GM12878 (cell line): ENCODE data around the gene IDH3B. TPM values are rescaled to one million over a fixed set of nuclear protein-coding genes. Genes with fewer than 3 reads are reported as not detected.

Experiments
- ATAC-seq: fragments of 200-7000 bp; cut with Tn5 transposase; 3 replicates; pipeline ENCODE4 v1.9.1; 2020; ENCODE audit warnings: mild to moderate bottlenecking, moderate library complexity
- BruUV-seq: library from RNA; stranded (reverse); fragments of 400-500 nt; replicated peaks from 2 replicates; lab custom pipeline; 2021; lab: Mats Ljungman, UMichigan
- CTCF ChIA-PET: fragments of 300-600 bp; sonication (Branson Sonifier 250); formaldehyde crosslinking; extraction: SDS; loops from one replicate; lab custom pipeline; 2021; ENCODE audit warnings: inconsistent platforms; lab: Yijun Ruan, JAX
- POLR2A ChIA-PET: fragments of 350-600 bp; formaldehyde crosslinking; extraction: SDS; loops from one replicate; lab custom pipeline; 2021; ENCODE audit warnings: inconsistent platforms; lab: Charles Lee
- RAD21 ChIA-PET: fragments of 300-600 bp; sonication (Branson Sonifier 250); formaldehyde crosslinking; loops from one replicate; lab custom pipeline; 2023; ENCODE audit warnings: antibody characterized with exemption; ENCODE audit not compliant: unreplicated experiment; lab: Charles Lee
- SMC1A ChIA-PET: fragments of 300-600 bp; sonication (Branson Sonifier 250); formaldehyde crosslinking; loops from one replicate; lab custom pipeline; 2023; ENCODE audit not compliant: unreplicated experiment, uncharacterized antibody; lab: Charles Lee
- DNase-seq: peaks from one replicate; pipeline ENCODE4 v3.0.0-alpha.2; 2011; ENCODE audit warnings: low read depth, low spot score
- FAIRE-seq: peaks from 3 replicates; lab custom pipeline; 2011; peaks lifted over from hg19 to GRCh38; lab: Jason Lieb, UNC
- H2AFZ ChIP-seq: 2 replicates; pipeline ENCODE4 v1.6.0; 2011; ENCODE audit warnings: low read depth, low read length, control low read depth; ENCODE audit not compliant: control insufficient read depth
- H3K27ac ChIP-seq: 2 replicates; pipeline ENCODE4 v1.5.1; 2011; ENCODE audit warnings: control low read depth; ENCODE audit not compliant: control insufficient read depth, insufficient read depth
- H3K27me3 ChIP-seq, 2 experiments: replicated peaks in 1 of 2; 2 replicates each; pipeline versions ENCODE4 v1.6.0 to v1.6.1; 2011; ENCODE audit warnings: low read length in 1 of 2; ENCODE audit not compliant: control insufficient read depth in 2 of 2, insufficient read depth in 2 of 2
- H3K36me3 ChIP-seq, 2 experiments: 2 replicates each; pipeline ENCODE4 v1.5.1; 2011; ENCODE audit warnings: low read length in 1 of 2; ENCODE audit not compliant: control insufficient read depth in 2 of 2, insufficient read depth in 2 of 2
- H3K4me1 ChIP-seq: 2 replicates; pipeline ENCODE4 v1.6.1; 2011; ENCODE audit warnings: mild to moderate bottlenecking, low read length, moderate library complexity, mixed read lengths; ENCODE audit not compliant: control insufficient read depth, insufficient read depth
- H3K4me2 ChIP-seq: 2 replicates; pipeline ENCODE4 v1.6.0; 2011; ENCODE audit warnings: control low read depth; ENCODE audit not compliant: control insufficient read depth, insufficient read depth
- H3K4me3 ChIP-seq: fragments of 200-600 bp; sonication (generic); 2 replicates; pipeline ENCODE4 v1.5.1; 2016
- H3K79me2 ChIP-seq: 2 replicates; pipeline ENCODE4 v1.6.0; 2011; ENCODE audit warnings: low read length; ENCODE audit not compliant: control insufficient read depth, insufficient read depth
- H3K9ac ChIP-seq: 2 replicates; pipeline ENCODE4 v1.8.0; 2011; ENCODE audit warnings: low read length, control low read depth, mixed read lengths; ENCODE audit not compliant: control insufficient read depth, insufficient read depth
- H3K9me3 ChIP-seq: replicated peaks from 3 replicates; pipeline ENCODE4 v1.5.1; 2011; ENCODE audit warnings: mild to moderate bottlenecking, low read length; ENCODE audit not compliant: control insufficient read depth, insufficient read depth
- H4K20me1 ChIP-seq: 2 replicates; pipeline ENCODE4 v1.6.0; 2011; ENCODE audit not compliant: control insufficient read depth, insufficient read depth
- CHD1 ChIP-seq: IDR thresholded peaks from 2 replicates; pipeline ENCODE4 v1.6.1; 2012; ENCODE audit warnings: low read depth, low read length, improper control_type of control experiment
- ETV6 ChIP-seq, 2 experiments: fragments of 450-650 bp in 1 of 2; IDR thresholded peaks in 1 of 2; conservative IDR thresholded peaks in 1 of 2; 2 replicates each; pipeline ENCODE4 v1.6.1; 2014; ENCODE audit warnings: antibody characterized with exemption in 1 of 2, borderline replicate concordance in 1 of 2, low read depth in 1 of 2, mild to moderate bottlenecking in 1 of 2, moderate library complexity in 1 of 2
- IKZF1 ChIP-seq: fragments of 450-650 bp; conservative IDR thresholded peaks from 2 replicates; pipeline ENCODE4 v1.6.1; 2017; ENCODE audit warnings: antibody characterized with exemption, mild to moderate bottlenecking
- IRF4 ChIP-seq: IDR thresholded peaks from 2 replicates; pipeline ENCODE4 v1.6.1; 2011; ENCODE audit warnings: low read depth, low read length
- PML ChIP-seq: IDR thresholded peaks from 2 replicates; pipeline ENCODE4 v1.6.1; 2012; ENCODE audit warnings: low read length, inconsistent platforms
- POLR2A ChIP-seq: IDR thresholded peaks from 2 replicates; pipeline ENCODE4 v1.6.1; 2011; ENCODE audit warnings: low read depth, mild to moderate bottlenecking, low read length
- RUNX3 ChIP-seq: IDR thresholded peaks from 2 replicates; pipeline ENCODE4 v1.6.1; 2012; ENCODE audit warnings: low read length, inconsistent platforms
- SIN3A ChIP-seq: IDR thresholded peaks from 2 replicates; pipeline ENCODE4 v1.6.1; 2012; ENCODE audit warnings: low read depth, low read length, improper control_type of control experiment
- SMC3 ChIP-seq: IDR thresholded peaks from 2 replicates; pipeline ENCODE4 v1.6.1; 2011; ENCODE audit warnings: low read length, improper control_type of control experiment, borderline replicate concordance
- TBL1XR1 ChIP-seq: IDR thresholded peaks from 2 replicates; pipeline ENCODE4 v1.6.1; 2012; ENCODE audit warnings: low read depth, low read length, improper control_type of control experiment
- ZNF217 ChIP-seq: fragments of 450-650 bp; IDR thresholded peaks from 2 replicates; pipeline ENCODE4 v1.6.1; 2017; ENCODE audit warnings: antibody characterized with exemption, mild to moderate bottlenecking
- ZNF274 ChIP-seq: IDR thresholded peaks from one replicate; pipeline ENCODE4 v1.8.0; 2011; ENCODE audit not compliant: insufficient read length, insufficient read depth
- WGBS: methylation state at CpG from one replicate; pipeline ENCODE4 v1.1.6; 2016; ENCODE audit warnings: low lambda C conversion rate; ENCODE audit not compliant: insufficient replicate concordance, insufficient coverage; ENCODE audit errors: missing lambda C conversion rate; 5-methylcytosine and 5-hydroxymethylcytosine counted together
- in situ Hi-C: fragments of 300-500 bp; cut with MboI; formaldehyde crosslinking; loops from 9 replicates; pipeline ENCODE4 v1.14.3; 2018; ENCODE audit warnings: mixed read lengths
- intact Hi-C: fragments of 100-400 bp; cut with micrococcal nuclease; formaldehyde crosslinking; loops from one replicate; pipeline ENCODE4 v1.14.2; 2022; ENCODE audit not compliant: unreplicated experiment
- polyA plus RNA-seq, 11 experiments: library from polyadenylated mRNA; depleted of rRNA in 4 of 11; unstranded in 6 of 11; stranded (reverse) in 5 of 11; fragments of >200 nt; fragmentation: Nextera tagmentation in 4 of 11; fragmentation: Illumina TruSeq in 1 of 11; extraction: Ambion mirVana in 4 of 11; extraction: Trizol in 1 of 11; gene quantifications; 1 replicate in 1 of 11; 2 replicates in 10 of 11; pipeline versions ENCODE4 v1.2.1 to v1.2.3, GENCODE V29; 2011 to 2016; ENCODE audit warnings: inconsistent platforms in 2 of 11, missing spikeins in 2 of 11, low read depth in 1 of 11
- total RNA-seq, 4 experiments: library from RNA; depleted of rRNA in 3 of 4; stranded (reverse); fragments of >200 nt in 3 of 4; fragmentation: Illumina TruSeq in 1 of 4; extraction: Trizol in 1 of 4; gene quantifications; 2 replicates each; pipeline versions ENCODE4 v1.2.1 to v1.2.3, GENCODE V29; 2013 to 2021
- TF ChIP-seq, protein P1 (sequence below): IDR thresholded peaks from 2 replicates; pipeline ENCODE4 v1.6.1; 2011; ENCODE audit warnings: low read depth, low read length, improper control_type of control experiment, borderline replicate concordance
- TF ChIP-seq, protein P2 (sequence below): IDR thresholded peaks from 2 replicates; pipeline ENCODE4 v1.6.1; 2011; ENCODE audit warnings: borderline replicate concordance, low read depth, mild to moderate bottlenecking, moderate library complexity, low read length; ENCODE audit not compliant: insufficient read depth, poor library complexity, severe bottlenecking
- TF ChIP-seq, protein P3 (sequence below): fragments of 450-650 bp; IDR thresholded peaks from 2 replicates; pipeline ENCODE4 v1.6.1; 2017; ENCODE audit warnings: mild to moderate bottlenecking
- TF ChIP-seq, protein P4 (sequence below): fragments of 450-650 bp; IDR thresholded peaks from 2 replicates; pipeline ENCODE4 v1.6.1; 2018; ENCODE audit warnings: borderline replicate concordance, mild to moderate bottlenecking; ENCODE audit not compliant: partially characterized antibody
- TF ChIP-seq, protein P5 (sequence below): IDR thresholded peaks from 2 replicates; pipeline ENCODE4 v1.6.1; 2011; ENCODE audit warnings: borderline replicate concordance, low read depth, mild to moderate bottlenecking, moderate library complexity, mixed read lengths, low read length; ENCODE audit not compliant: insufficient read depth; ENCODE audit errors: extremely low read length

IDH3B gene
- total and polyA plus RNA-seq, 10 of the 15 experiments (the other 5 are each of a cell fraction or from before 2014, with no cell fraction given), result 65.3 to 177 (median 121) TPM

DNA sequence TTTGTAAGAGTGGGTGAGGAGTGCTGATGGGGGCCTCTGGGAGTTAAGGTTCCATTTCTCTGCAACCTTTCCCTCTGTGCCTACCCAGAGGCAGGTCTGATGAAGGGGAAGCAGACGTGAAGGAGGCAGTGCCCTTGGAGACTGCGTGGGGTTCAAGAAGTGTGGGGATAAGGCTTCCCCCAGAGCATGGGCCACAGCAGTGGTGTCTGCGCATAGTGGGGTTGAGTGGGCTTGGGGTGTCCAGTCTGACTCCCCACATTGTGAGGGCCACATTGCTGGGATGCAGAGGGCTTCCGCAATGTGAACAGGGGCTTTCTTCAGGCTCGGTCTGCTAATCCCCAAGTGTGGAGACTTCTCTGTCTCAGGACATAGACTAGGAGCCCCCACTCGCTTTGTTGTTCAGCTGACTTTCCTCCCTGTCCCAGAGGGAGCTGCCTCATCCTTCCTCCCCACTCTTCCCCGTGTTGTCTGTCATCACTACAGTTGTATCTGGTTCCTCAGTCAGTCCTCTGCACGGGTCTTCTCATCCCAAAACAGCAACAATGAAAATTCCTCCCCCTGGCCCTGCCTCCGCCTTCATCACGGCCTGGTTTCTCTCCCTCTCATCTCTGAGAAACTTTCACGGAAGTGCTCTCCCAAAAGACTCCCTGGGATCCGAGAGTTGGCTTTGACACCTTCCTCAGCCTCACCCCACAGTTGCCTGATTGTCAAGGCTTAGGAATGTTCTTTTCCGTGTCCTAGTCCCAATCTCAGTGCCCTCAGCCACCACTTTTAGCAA lies 31.4 kb upstream of the IDH3B start:
- Histone ChIP-seq H3K4me2 (no peak overlapping the region), H4K20me1 (no peaks in the 10 kb centered on the region), H3K36me3 (no peaks in the 10 kb centered on the region), H3K9me3 (no peaks in the 10 kb centered on the region), H3K4me3 (no peak overlapping the region), H3K27ac (no peak overlapping the region), H3K4me1 (no peaks in the 10 kb centered on the region), H2AFZ (no peak overlapping the region), H3K27me3 (peaks cover 10 to 26% of the 10 kb centered on the region in 2 experiments), H3K9ac (no peak overlapping the region), H3K79me2 (no peaks in the 10 kb centered on the region)
- no peak for DNase-seq
- no peak for ATAC-seq
- no TSS peak for BruUV-seq
- intact Hi-C loops (no loop called here), in situ Hi-C loops (no loop called here)
- FAIRE-seq, result no peak
- ChIA-PET RAD21 (no interaction called here), POLR2A (no interaction called here), CTCF (no interaction called here), SMC1A (interaction anchor here (0.6 kb wide), 1 partner anchor 46 kb away, joined by 3 read pairs; no protein-coding TSS in a partner anchor)
- 37% methylated on average over 13 of the region's 13 CpGs for WGBS
- TF ChIP-seq, protein P1, sequence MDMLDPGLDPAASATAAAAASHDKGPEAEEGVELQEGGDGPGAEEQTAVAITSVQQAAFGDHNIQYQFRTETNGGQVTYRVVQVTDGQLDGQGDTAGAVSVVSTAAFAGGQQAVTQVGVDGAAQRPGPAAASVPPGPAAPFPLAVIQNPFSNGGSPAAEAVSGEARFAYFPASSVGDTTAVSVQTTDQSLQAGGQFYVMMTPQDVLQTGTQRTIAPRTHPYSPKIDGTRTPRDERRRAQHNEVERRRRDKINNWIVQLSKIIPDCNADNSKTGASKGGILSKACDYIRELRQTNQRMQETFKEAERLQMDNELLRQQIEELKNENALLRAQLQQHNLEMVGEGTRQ, result no peak
- TF ChIP-seq, protein P2, sequence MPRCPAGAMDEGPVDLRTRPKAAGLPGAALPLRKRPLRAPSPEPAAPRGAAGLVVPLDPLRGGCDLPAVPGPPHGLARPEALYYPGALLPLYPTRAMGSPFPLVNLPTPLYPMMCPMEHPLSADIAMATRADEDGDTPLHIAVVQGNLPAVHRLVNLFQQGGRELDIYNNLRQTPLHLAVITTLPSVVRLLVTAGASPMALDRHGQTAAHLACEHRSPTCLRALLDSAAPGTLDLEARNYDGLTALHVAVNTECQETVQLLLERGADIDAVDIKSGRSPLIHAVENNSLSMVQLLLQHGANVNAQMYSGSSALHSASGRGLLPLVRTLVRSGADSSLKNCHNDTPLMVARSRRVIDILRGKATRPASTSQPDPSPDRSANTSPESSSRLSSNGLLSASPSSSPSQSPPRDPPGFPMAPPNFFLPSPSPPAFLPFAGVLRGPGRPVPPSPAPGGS, result no peak
- TF ChIP-seq, protein P3, sequence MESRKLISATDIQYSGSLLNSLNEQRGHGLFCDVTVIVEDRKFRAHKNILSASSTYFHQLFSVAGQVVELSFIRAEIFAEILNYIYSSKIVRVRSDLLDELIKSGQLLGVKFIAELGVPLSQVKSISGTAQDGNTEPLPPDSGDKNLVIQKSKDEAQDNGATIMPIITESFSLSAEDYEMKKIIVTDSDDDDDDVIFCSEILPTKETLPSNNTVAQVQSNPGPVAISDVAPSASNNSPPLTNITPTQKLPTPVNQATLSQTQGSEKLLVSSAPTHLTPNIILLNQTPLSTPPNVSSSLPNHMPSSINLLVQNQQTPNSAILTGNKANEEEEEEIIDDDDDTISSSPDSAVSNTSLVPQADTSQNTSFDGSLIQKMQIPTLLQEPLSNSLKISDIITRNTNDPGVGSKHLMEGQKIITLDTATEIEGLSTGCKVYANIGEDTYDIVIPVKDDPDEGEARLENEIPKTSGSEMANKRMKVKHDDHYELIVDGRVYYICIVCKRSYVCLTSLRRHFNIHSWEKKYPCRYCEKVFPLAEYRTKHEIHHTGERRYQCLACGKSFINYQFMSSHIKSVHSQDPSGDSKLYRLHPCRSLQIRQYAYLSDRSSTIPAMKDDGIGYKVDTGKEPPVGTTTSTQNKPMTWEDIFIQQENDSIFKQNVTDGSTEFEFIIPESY, result no peak
- no peak for TF ChIP-seq CHD1
- TF ChIP-seq IRF4, result no peak
- TF ChIP-seq ZNF274, result no peak
- TF ChIP-seq, protein P4, sequence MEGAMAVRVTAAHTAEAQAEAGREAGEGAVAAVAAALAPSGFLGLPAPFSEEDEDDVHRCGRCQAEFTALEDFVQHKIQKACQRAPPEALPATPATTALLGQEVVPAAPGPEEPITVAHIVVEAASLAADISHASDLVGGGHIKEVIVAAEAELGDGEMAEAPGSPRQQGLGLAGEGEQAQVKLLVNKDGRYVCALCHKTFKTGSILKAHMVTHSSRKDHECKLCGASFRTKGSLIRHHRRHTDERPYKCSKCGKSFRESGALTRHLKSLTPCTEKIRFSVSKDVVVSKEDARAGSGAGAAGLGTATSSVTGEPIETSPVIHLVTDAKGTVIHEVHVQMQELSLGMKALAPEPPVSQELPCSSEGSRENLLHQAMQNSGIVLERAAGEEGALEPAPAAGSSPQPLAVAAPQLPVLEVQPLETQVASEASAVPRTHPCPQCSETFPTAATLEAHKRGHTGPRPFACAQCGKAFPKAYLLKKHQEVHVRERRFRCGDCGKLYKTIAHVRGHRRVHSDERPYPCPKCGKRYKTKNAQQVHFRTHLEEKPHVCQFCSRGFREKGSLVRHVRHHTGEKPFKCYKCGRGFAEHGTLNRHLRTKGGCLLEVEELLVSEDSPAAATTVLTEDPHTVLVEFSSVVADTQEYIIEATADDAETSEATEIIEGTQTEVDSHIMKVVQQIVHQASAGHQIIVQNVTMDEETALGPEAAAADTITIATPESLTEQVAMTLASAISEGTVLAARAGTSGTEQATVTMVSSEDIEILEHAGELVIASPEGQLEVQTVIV, result no peak
- TF ChIP-seq ETV6 (conservative IDR thresholded peaks at IDR 0.05 in 1 of 2, IDR thresholded peaks at IDR 0.05 in 1 of 2; ENCODE audit: borderline replicate concordance in 1 of 2, low read depth in 1 of 2), result no peak
- no peak for TF ChIP-seq RUNX3
- no peak for TF ChIP-seq PML
- TF ChIP-seq, protein P5, sequence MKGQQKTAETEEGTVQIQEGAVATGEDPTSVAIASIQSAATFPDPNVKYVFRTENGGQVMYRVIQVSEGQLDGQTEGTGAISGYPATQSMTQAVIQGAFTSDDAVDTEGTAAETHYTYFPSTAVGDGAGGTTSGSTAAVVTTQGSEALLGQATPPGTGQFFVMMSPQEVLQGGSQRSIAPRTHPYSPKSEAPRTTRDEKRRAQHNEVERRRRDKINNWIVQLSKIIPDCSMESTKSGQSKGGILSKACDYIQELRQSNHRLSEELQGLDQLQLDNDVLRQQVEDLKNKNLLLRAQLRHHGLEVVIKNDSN, result no peak
- no peak for TF ChIP-seq SMC3
- no peak for TF ChIP-seq TBL1XR1
- no peak for TF ChIP-seq POLR2A
- no peak for TF ChIP-seq SIN3A
- TF ChIP-seq ZNF217, result no peak
- no peak for TF ChIP-seq IKZF1
